Measurements from ENCODE around the gene PLPP4. TPM values are rescaled to one million over a fixed set of nuclear protein-coding genes. Genes with fewer than 3 reads are reported as not detected.

PLPP4 gene
- total and polyA plus RNA-seq, 2 donors (not counting 3 experiments of a cell fraction or from before 2014, with no cell fraction given) = 15.5 to 36.4 TPM

- TF ChIP-seq EZH2 (IDR thresholded peaks at IDR 0.05; ENCODE audit: borderline replicate concordance, low read depth, low read length, severe bottlenecking) = no peak
- TF ChIP-seq GATA2 (IDR thresholded peaks at IDR 0.05; ENCODE audit: insufficient read depth, insufficient read length, low read depth, low read length) = no peak
- no peak for TF ChIP-seq JUN (IDR thresholded peaks at IDR 0.05; ENCODE audit: borderline replicate concordance, insufficient read depth, insufficient read length, low read depth)
- no peak for TF ChIP-seq MYC (IDR thresholded peaks at IDR 0.05; ENCODE audit: low read depth, low read length)
- no peak for TF ChIP-seq FOS (IDR thresholded peaks at IDR 0.05; ENCODE audit: borderline replicate concordance, insufficient read depth, low read length)
- no peak for TF ChIP-seq CTCF (IDR thresholded peaks at IDR 0.05; ENCODE audit: extremely low read depth in 1 of 2, insufficient read depth in 1 of 2, low read depth in 1 of 2, low read length in 2 of 2)
- TF ChIP-seq POLR2A (IDR thresholded peaks at IDR 0.05; ENCODE audit: low read depth, low read length) = no peak
- TF ChIP-seq POLR2AphosphoS5 (IDR thresholded peaks at IDR 0.05; ENCODE audit: insufficient read depth, low read depth, low read length) = no peak
- no peak for TF ChIP-seq MAX (IDR thresholded peaks at IDR 0.05; ENCODE audit: insufficient read depth, insufficient read length)
- ChIA-PET POLR2A (no interaction called here), CTCF (no interaction called here)
- Histone ChIP-seq H3K79me2 (ENCODE audit: control insufficient read depth, insufficient read depth, low read length) (no peaks in the 10 kb centered on the region), H3K9ac (replicated peaks; ENCODE audit: extremely low read depth, insufficient read depth, low read length) (no peak overlapping the region), H3K4me2 (ENCODE audit: insufficient read depth, low read length) (no peak overlapping the region), H3K4me1 (ENCODE audit: control insufficient read depth, extremely low read depth, insufficient read depth, low read length) (no peaks in the 10 kb centered on the region), H3K27me3 (ENCODE audit: control insufficient read depth in 2 of 2, insufficient read depth in 2 of 2, low read length in 2 of 2) (no peaks in the 10 kb centered on the region), H4K20me1 (replicated peaks; ENCODE audit: control insufficient read depth, extremely low read depth, insufficient read depth, low read length) (no peaks in the 10 kb centered on the region), H3K4me3 (replicated peaks in 1 of 3; ENCODE audit: insufficient read depth in 1 of 3, low read depth in 1 of 3, low read length in 3 of 3) (no peak overlapping the region), H3K27ac (ENCODE audit: insufficient read depth, low read depth, low read length) (no peak overlapping the region), H2AFZ (ENCODE audit: low read depth, low read length) (no peak overlapping the region), H3K9me1 (replicated peaks; ENCODE audit: control insufficient read depth, extremely low read depth, insufficient read depth, low read length) (no peaks in the 10 kb centered on the region), H3K9me3 (replicated peaks; ENCODE audit: control insufficient read depth, insufficient read depth, low read length) (no peaks in the 10 kb centered on the region), H3K36me3 (ENCODE audit: control insufficient read depth in 2 of 2, extremely low read depth in 1 of 2, insufficient read depth in 2 of 2, low read length in 2 of 2) (no peaks in the 10 kb centered on the region)
- BruUV-seq (replicated peaks) = no TSS peak
- dilution Hi-C loops (cut with MboI; ENCODE audit: extremely low pct_ligation_motif_present, low sequenced_read_pairs) = no loop called here
- FAIRE-seq (no peak), DNase-seq (ENCODE audit: low read depth, low spot score) (no peak)
- intact Hi-C loops (cut with micrococcal nuclease) = no loop called here
Observed at GRCh38 chr10:120553911-120554310, 96.9 kb downstream of the PLPP4 start.
